ENCODE data around the gene NENF. TPM values are rescaled to one million over a fixed set of nuclear protein-coding genes. Genes with fewer than 3 reads are reported as not detected.

NENF gene
- total RNA-seq, 1 donor from 2014 or later: 29.7 TPM

DNA sequence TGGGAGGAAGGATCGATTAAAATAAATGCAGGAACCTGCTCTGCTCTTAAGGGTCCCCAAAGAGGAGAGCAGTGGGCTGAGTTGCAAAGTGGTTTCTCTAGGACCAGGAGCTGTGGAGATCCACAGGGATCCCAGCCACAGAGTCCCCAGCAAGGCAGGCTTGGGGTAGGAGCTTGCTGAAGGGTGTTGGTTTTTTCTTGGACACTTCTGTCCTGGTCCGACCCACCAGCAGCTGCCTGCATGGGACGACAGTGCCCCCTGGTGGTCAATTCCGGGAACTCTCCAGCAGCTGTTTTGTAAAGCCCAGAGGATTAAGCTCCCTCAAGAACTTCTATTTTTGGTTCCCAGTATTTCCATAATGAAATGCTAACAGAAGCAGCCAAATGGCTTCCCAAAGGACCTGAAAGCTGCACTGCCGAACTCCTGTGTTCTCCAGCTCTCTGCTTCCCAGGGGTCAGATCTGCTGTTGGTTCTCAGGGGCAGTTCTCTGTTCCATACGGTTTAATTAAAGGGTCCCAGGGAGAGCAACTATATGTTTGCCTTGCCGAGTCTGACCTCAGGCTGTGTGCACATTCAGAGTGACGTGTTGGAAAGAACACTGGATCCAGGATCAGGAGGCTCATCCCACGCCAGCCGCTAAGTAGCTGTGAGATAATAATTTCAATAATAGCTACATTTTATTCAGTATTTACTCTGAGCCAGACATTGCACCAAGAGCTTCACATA, 23.2 kb downstream of the NENF start:
- H3K9me3 Mint-ChIP-seq: no peaks in the 10 kb centered on the region
- intact Hi-C loops (cut with micrococcal nuclease): loop anchor here (1.0 to 5.0 kb wide), 12 partner anchors 23 to 776 kb away; partner anchors contain the start of genes DTL, INTS7, PACC1 and PPP2R5A
- no peak overlapping the region for H3K4me3 Mint-ChIP-seq
- peak; percentile 73 for DNase-seq (ENCODE audit: low spot score)
- peaks cover 1% of the 10 kb centered on the region for H3K27me3 Mint-ChIP-seq (ENCODE audit: insufficient read depth)
- H3K27ac Mint-ChIP-seq: no peak overlapping the region
- no peaks in the 10 kb centered on the region for H3K36me3 Mint-ChIP-seq (ENCODE audit: low read depth)
- peaks cover 12% of the 10 kb centered on the region for H3K4me1 Mint-ChIP-seq (ENCODE audit: low read depth)

DNA sequence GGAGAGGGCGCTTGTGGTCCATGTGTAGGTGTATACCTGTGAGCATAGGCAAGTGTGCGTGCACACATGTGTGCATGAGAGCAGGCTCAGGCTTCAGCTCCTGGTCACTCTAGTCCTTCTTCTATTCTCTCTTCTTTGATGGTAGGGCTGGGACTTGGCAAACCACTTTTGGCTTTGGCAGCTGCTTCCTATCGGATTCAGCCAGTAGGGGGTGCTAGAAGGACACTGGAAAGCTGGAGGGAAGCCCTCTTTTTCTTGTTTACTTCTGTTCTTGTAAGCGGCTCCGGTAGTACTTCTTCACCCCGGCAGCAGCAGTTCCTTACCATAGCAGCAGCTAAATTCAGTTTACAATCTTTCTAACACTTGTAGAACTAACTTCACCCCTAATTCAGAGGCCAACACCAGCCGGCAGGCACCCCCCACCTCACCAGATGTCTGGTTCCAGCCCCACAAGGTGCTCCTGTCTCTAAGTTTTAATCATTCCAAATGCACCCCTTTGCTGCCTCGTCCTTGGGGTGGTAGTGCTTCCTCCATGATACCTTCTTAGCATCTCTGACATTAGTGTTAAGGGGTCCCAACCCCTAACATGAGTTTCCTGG, 25.1 kb downstream of the NENF start:
- peak; percentile 31 for DNase-seq (ENCODE audit: low spot score)
- Mint-ChIP-seq H3K4me3 (no peak overlapping the region), H3K27ac (no peak overlapping the region), H3K27me3 (ENCODE audit: insufficient read depth) (no peaks in the 10 kb centered on the region), H3K9me3 (no peaks in the 10 kb centered on the region), H3K36me3 (ENCODE audit: low read depth) (no peaks in the 10 kb centered on the region), H3K4me1 (ENCODE audit: low read depth) (peaks cover 12% of the 10 kb centered on the region)
- intact Hi-C loops (cut with micrococcal nuclease): loop anchor here (2.0 to 5.0 kb wide), 5 partner anchors 43 to 761 kb away; partner anchors contain the start of genes PACC1 and PPP2R5A

- H3K9me3 Mint-ChIP-seq: no peaks in the 10 kb centered on the region
- H3K27ac Mint-ChIP-seq: no peak overlapping the region
- DNase-seq (ENCODE audit: low spot score): no peak
- H3K27me3 Mint-ChIP-seq (ENCODE audit: insufficient read depth): no peaks in the 10 kb centered on the region
- H3K4me3 Mint-ChIP-seq: no peak overlapping the region
- no peaks in the 10 kb centered on the region for H3K36me3 Mint-ChIP-seq (ENCODE audit: low read depth)
- intact Hi-C loops (cut with micrococcal nuclease): loop anchor here (5.0 kb wide), 3 partner anchors 172 to 762 kb away; partner anchors contain the start of gene PPP2R5A
- H3K4me1 Mint-ChIP-seq (ENCODE audit: low read depth): peaks cover 12% of the 10 kb centered on the region
Measured at GRCh38 chr1:212458817-212459216, 26.1 kb downstream of the NENF start.

GRCh38 chr1:212459656-212460055, 26.9 kb downstream of the NENF start:
- DNase-seq (ENCODE audit: low spot score): no peak
- Mint-ChIP-seq H3K27me3 (ENCODE audit: insufficient read depth) (peaks cover under 1% of the 10 kb centered on the region), H3K36me3 (ENCODE audit: low read depth) (no peaks in the 10 kb centered on the region), H3K4me1 (ENCODE audit: low read depth) (peaks cover 12% of the 10 kb centered on the region), H3K27ac (no peak overlapping the region), H3K9me3 (no peaks in the 10 kb centered on the region), H3K4me3 (no peak overlapping the region)
- intact Hi-C loops (cut with micrococcal nuclease): loop anchor here (5.0 kb wide), 3 partner anchors 172 to 762 kb away; partner anchors contain the start of gene PPP2R5A

DNA sequence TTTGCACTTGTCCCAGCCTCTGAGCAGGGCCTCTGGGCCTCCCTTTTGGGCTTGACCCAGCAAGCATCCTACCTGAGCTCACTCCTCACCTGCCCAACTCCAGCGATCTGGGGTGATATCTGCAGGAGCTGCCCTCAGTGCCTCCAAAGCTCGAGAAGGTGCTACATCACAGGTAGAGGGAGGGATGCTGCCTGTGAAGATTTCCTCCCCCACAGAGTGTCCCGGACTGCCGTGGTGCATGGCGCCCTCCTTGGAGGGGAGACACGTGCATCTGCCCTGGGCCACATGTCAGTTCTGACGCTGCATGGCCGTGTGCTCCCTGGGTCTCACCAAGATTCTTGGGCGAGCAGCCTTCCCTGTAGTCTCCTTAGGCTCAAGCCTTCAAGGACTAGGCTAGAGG, 27.7 kb downstream of the NENF start:
- no peak overlapping the region for H3K4me3 Mint-ChIP-seq
- no peaks in the 10 kb centered on the region for H3K9me3 Mint-ChIP-seq
- no peaks in the 10 kb centered on the region for H3K36me3 Mint-ChIP-seq (ENCODE audit: low read depth)
- no peak for DNase-seq (ENCODE audit: low spot score)
- peaks cover 2% of the 10 kb centered on the region for H3K27me3 Mint-ChIP-seq (ENCODE audit: insufficient read depth)
- H3K27ac Mint-ChIP-seq: no peak overlapping the region
- H3K4me1 Mint-ChIP-seq (ENCODE audit: low read depth): peaks cover 12% of the 10 kb centered on the region
- intact Hi-C loops (cut with micrococcal nuclease): no loop called here

DNA sequence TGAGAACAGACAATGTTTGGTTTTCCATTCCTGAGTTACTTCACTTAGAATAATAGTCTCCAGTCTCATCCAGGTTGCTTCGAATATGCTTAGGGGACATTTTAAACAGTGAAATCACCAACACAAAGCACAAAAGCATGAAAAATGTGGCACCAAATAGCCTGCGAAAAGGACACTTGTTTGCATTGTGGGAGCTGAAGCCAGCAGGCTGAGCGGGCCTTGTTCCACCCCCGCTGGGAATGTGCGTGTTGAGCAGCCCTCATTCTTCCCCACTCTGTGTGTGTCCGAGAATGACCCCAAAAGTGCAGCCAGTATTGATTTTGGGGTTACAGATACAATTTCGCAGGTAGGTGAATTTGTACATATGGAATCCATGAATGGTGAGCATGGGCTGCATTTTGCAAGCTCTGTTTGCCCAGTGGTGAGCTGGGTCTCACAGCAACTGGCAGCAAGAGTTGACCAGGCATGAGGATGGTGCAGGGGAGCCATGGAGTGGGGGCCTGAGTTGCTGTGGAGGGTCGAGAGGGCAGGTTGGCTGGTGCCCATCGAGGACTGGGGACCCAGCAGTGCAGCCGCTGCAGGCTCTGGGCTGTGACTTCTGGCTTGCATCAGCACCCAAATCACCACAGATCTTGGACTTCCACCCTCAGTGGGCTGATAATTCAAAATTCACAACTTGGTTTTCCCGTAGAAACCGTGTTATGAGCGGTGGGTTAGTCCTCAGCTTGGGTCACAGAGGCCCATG, 29.4 kb downstream of the NENF start:
- no peaks in the 10 kb centered on the region for H3K36me3 Mint-ChIP-seq (ENCODE audit: low read depth)
- peaks cover 2% of the 10 kb centered on the region for H3K27me3 Mint-ChIP-seq (ENCODE audit: insufficient read depth)
- no peak for DNase-seq (ENCODE audit: low spot score)
- H3K27ac Mint-ChIP-seq: no peak overlapping the region
- H3K4me3 Mint-ChIP-seq: no peak overlapping the region
- H3K4me1 Mint-ChIP-seq (ENCODE audit: low read depth): peaks cover 12% of the 10 kb centered on the region
- intact Hi-C loops (cut with micrococcal nuclease): no loop called here
- no peaks in the 10 kb centered on the region for H3K9me3 Mint-ChIP-seq

DNA sequence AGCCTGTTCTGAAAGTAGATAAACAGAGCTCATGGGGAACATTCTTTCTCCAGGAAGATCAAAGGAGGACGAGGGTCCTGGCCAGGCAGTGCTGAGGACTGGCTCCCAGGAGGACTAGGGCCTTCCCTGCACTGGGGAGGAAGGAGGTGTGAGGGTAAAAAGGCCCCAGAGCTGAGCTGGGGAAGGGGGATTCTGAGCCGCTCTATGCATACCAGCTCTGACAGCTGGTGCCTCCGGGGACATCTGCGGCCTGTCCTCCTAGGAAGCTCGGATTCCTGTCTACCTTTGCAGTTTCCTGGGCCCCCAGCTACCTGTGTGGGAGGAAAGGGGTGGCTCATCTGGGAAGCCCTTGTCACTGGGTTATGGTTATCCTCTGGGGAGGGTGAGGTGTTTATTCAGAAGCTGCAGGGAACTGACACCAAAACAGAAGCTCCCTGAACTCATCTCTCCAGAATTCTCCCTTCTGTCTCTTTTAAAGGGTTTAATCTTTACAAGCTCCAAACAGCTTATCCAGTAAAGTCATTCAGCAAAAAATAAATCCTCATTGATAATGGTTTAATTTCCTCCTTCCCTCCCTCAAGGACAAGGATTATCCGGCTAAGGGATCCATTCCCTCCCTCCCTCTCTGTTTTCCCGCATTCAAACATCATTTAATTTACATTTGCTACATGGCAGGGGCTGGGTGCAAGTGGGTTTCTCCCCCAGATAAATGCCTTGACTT, 31.0 kb downstream of the NENF start:
- Mint-ChIP-seq H3K4me3 (no peak overlapping the region), H3K36me3 (ENCODE audit: low read depth) (no peaks in the 10 kb centered on the region), H3K9me3 (no peaks in the 10 kb centered on the region), H3K27me3 (ENCODE audit: insufficient read depth) (peaks cover 2% of the 10 kb centered on the region), H3K27ac (no peak overlapping the region), H3K4me1 (ENCODE audit: low read depth) (peaks cover 7% of the 10 kb centered on the region)
- no peak for DNase-seq (ENCODE audit: low spot score)
- intact Hi-C loops (cut with micrococcal nuclease): no loop called here

DNA sequence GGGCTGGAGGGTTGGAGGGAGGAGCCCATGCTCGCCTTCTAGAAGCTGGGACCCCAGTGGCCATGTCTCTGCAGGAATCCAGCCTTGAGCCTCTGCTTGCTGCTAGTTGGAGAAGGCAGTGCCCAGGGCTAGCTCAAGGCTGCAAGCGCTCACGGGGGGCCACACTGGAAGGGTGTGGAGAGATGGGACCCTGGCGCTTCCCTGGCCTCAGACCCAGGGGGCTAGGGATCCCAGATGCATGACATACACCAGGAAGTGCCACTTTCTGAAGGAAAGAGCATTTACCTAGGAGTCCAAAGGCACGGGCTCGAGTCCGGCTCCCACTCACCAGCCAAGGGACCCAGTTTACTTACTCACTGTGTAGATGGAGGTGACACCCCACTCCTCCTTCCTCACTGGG, 32.6 kb downstream of the NENF start:
- H3K4me1 Mint-ChIP-seq (ENCODE audit: low read depth): no peaks in the 10 kb centered on the region
- H3K9me3 Mint-ChIP-seq: no peaks in the 10 kb centered on the region
- no peak overlapping the region for H3K4me3 Mint-ChIP-seq
- H3K27me3 Mint-ChIP-seq (ENCODE audit: insufficient read depth): peaks cover 6% of the 10 kb centered on the region
- intact Hi-C loops (cut with micrococcal nuclease): no loop called here
- no peaks in the 10 kb centered on the region for H3K36me3 Mint-ChIP-seq (ENCODE audit: low read depth)
- DNase-seq (ENCODE audit: low spot score): no peak
- H3K27ac Mint-ChIP-seq: no peak overlapping the region

DNA sequence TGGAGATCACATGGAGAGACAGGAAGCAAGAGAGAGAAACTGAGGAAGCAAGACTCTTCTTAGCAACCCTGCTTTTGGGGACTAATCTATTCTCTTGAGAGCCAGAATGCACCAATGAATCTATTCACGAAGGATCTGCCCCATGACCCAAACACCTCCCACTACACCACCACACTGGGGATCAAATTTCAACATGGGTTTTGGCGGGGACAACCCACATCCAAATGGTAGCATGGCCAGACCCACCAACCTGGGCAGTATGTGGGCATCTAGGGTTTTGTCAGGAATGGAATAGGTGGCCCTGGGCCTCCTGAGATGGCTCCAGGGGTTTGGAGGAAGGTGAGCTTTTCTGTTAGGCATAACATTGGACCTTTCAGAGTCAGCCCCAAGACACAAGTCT, 33.7 kb downstream of the NENF start:
- intact Hi-C loops (cut with micrococcal nuclease): no loop called here
- no peaks in the 10 kb centered on the region for H3K4me1 Mint-ChIP-seq (ENCODE audit: low read depth)
- peaks cover 6% of the 10 kb centered on the region for H3K27me3 Mint-ChIP-seq (ENCODE audit: insufficient read depth)
- no peaks in the 10 kb centered on the region for H3K36me3 Mint-ChIP-seq (ENCODE audit: low read depth)
- no peak overlapping the region for H3K4me3 Mint-ChIP-seq
- no peak overlapping the region for H3K27ac Mint-ChIP-seq
- no peak for DNase-seq (ENCODE audit: low spot score)
- no peaks in the 10 kb centered on the region for H3K9me3 Mint-ChIP-seq

- no peak overlapping the region for H3K27ac Mint-ChIP-seq
- DNase-seq (ENCODE audit: low spot score): no peak
- H3K9me3 Mint-ChIP-seq: no peaks in the 10 kb centered on the region
- H3K4me1 Mint-ChIP-seq (ENCODE audit: low read depth): no peaks in the 10 kb centered on the region
- intact Hi-C loops (cut with micrococcal nuclease): no loop called here
- no peaks in the 10 kb centered on the region for H3K36me3 Mint-ChIP-seq (ENCODE audit: low read depth)
- peaks cover 6% of the 10 kb centered on the region for H3K27me3 Mint-ChIP-seq (ENCODE audit: insufficient read depth)
- H3K4me3 Mint-ChIP-seq: no peak overlapping the region
Measured at GRCh38 chr1:212466898-212467650, 34.4 kb downstream of the NENF start.

DNA sequence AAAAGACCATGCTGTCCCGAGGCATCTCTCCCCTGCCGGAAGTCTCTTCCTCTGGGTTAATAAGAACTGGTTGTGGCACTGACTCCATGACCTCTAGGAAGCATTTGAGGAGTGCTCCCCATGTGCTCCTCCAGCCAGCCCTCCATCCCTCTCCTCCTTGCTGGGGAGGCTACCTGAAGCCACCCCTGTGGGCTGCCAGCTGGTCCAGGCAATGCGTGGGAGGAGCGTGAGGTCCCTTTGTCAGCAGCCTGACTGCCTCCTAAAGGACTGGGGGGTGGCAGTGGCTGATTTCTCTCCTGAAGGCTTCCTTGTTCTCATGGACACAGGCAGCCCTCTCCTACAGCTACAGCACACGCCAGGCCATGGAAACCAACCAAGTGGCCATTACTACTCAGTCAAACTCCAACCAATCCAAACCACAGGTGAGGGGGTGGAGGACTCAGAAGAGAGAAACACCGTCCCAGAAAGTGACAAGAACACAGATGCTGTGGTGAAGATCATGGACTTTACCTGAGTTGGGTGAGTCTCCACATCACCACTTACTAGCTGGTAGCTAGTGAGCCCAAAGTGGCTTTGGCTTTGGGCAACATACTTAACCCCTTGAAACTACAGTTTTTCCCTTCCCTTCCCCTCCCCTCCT, 35.2 kb downstream of the NENF start:
- no peak for DNase-seq (ENCODE audit: low spot score)
- Mint-ChIP-seq H3K4me1 (ENCODE audit: low read depth) (no peaks in the 10 kb centered on the region), H3K27ac (peak overlapping the region; percentile 79)

DNA sequence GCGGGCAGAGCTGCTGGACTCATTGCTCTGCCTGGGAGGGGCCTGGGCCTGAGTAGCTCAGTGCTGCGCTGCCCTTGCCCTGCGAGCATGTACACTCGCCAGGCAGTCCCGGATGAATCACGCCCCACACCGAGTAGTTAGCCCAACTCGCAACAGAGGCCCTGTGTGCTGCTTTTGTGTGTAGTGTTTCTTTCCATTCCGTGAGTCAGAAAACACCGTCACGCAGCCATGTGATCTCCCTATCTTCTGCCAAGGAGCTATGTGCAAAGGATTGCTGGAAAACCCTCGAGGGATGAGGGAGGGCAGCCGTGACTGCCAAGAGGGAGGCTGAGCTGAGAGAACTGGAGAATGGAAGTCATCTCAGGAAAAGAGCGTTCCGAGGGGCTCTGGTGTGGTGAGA, 37.3 kb downstream of the NENF start:
- DNase-seq (ENCODE audit: low spot score): no peak
- peak overlapping the region; percentile 33 for H3K27ac Mint-ChIP-seq
- H3K9me3 Mint-ChIP-seq: no peaks in the 10 kb centered on the region

More for the DNA sequence above, 35.2 kb downstream of the NENF start:
- Mint-ChIP-seq H3K27me3 (ENCODE audit: insufficient read depth) (peaks cover 6% of the 10 kb centered on the region), H3K9me3 (no peaks in the 10 kb centered on the region), H3K36me3 (ENCODE audit: low read depth) (no peaks in the 10 kb centered on the region), H3K4me3 (no peak overlapping the region)
- intact Hi-C loops (cut with micrococcal nuclease): no loop called here

More for the DNA sequence above, 37.3 kb downstream of the NENF start:
- H3K4me3 Mint-ChIP-seq: no peak overlapping the region
- no peaks in the 10 kb centered on the region for H3K36me3 Mint-ChIP-seq (ENCODE audit: low read depth)
- H3K27me3 Mint-ChIP-seq (ENCODE audit: insufficient read depth): peaks cover 5% of the 10 kb centered on the region
- intact Hi-C loops (cut with micrococcal nuclease): no loop called here
- no peaks in the 10 kb centered on the region for H3K4me1 Mint-ChIP-seq (ENCODE audit: low read depth)
